Erythroblast (primary cell): Measurements from ENCODE around the gene PPM1E.

ENCODE experiments used
- DNase-seq, 2 experiments: peaks; one replicate each; lab custom pipeline; 2025; lab: John Stamatoyannopoulos, UW
- GATA1 ChIP-seq: IDR thresholded peaks from 2 replicates; pipeline ENCODE4 v1.6.1; 2011; ENCODE audit warnings: low read depth, mild to moderate bottlenecking, control low read depth, low read length, moderate library complexity
- POLR2A ChIP-seq: IDR thresholded peaks from 2 replicates; pipeline ENCODE4 v1.6.1; 2011; ENCODE audit warnings: mild to moderate bottlenecking, low read length

Gene PPM1E

GRCh38 chr17:58802188-58802587 is 46.5 kb downstream of the PPM1E start:
- DNase-seq = no peak
- TF ChIP-seq POLR2A = no peak
- TF ChIP-seq GATA1 = no peak

DNA sequence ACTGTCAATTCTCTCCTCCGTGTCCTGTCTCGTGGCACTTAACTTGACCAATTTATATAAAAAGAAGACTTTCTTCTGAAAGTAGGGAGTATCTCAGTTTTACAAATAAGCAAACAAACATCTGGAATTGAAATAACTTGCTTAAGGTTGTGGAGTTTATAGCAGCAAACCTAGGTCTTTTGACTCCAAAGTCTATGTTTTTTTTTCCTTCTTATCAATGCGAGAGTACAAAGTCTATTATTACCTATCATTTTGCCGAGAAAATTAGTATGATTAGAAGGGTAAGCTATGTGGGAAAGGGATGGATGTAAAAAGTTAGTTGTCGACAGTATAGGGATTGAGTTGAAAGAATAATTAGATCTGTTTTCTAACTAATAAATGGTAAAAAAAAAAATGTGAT is 50.4 kb downstream of the PPM1E start:
- DNase-seq = no peak
- TF ChIP-seq GATA1 = no peak
- no peak for TF ChIP-seq POLR2A

DNA sequence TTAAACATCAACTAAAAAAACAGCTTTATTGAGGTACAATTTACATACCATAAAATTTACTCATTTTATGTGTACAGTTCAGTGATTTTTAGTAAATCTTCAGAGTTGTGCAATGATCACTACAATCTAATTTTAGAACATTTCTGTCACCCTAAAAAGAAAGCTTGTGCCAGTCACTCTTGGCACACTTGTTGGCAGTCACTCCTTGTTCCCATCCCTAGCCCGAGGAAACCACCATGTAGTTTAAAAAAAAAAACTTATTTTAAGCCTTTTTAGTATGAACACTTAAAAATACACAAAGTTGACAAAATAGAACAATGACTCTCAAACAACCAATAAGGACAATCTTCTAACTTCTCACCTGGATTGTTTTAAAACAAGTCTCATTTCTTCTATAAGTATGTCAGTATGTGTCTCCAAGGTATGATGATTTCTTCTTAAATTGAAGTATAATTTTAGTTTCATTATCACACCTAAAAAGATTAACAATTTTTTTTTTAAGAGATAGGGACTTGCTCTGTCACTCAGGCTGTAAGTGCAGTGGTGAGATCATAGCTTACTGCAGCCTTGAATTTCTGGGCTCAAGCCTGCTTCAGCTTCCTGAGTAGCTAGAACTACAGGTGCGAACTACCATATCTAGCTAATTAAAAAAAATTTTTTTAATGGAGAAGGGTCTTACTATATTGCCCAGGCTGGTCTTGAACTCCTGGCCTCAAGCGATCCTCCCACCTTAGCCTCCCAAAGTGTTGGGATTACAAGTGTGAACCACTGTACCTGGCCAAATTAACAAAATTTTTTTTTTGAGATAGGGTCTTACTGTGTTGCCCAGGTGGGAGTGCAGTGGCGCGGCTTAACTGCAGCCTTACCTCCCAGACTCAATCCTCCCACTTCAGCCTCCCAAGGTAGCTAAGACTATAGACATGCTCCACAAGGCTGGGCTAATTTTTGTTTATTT is 53.2 kb downstream of the PPM1E start:
- TF ChIP-seq POLR2A = no peak
- no peak for TF ChIP-seq GATA1
- no peak for DNase-seq

GRCh38 chr17:58809564-58809936 is 53.9 kb downstream of the PPM1E start:
- TF ChIP-seq POLR2A (no peak), GATA1 (no peak)
- DNase-seq = no peak

- no peak for DNase-seq
- TF ChIP-seq POLR2A (no peak), GATA1 (no peak)
Observed at GRCh38 chr17:58811290-58811689, 55.6 kb downstream of the PPM1E start.

- TF ChIP-seq GATA1 (no peak), POLR2A (no peak)
- no peak for DNase-seq
Observed at GRCh38 chr17:58813712-58814111, 58.1 kb downstream of the PPM1E start.

- no peak for TF ChIP-seq POLR2A
- no peak for TF ChIP-seq GATA1
- DNase-seq = no peak
Observed at GRCh38 chr17:58818654-58819053, 63.0 kb downstream of the PPM1E start.

GRCh38 chr17:58822148-58823050 is 66.7 kb downstream of the PPM1E start:
- TF ChIP-seq GATA1 (no peak), POLR2A (no peak)
- DNase-seq = no peak

DNA sequence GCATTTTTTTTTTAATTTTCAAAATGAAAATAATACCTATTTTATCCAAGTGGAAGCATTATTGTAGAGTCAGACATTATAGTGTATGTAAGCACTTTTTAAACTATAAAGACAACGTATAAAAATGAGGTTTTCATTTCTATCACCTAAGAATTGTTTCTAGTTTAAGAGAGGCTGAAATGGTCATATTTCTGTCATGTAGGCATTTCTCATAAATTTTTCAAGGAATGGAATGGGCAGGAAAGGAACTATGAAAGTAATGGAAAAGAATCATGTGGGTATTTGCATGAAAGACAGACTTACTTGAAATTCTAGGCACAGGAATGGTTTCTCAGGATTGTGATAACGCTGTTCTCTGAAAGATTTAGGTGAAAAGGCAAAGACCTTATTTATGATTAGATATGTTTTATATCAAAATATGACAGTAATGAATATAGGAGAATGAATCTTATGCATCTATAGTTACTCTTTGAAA is 67.4 kb downstream of the PPM1E start:
- no peak for DNase-seq
- TF ChIP-seq GATA1 (no peak), POLR2A (no peak)

DNA sequence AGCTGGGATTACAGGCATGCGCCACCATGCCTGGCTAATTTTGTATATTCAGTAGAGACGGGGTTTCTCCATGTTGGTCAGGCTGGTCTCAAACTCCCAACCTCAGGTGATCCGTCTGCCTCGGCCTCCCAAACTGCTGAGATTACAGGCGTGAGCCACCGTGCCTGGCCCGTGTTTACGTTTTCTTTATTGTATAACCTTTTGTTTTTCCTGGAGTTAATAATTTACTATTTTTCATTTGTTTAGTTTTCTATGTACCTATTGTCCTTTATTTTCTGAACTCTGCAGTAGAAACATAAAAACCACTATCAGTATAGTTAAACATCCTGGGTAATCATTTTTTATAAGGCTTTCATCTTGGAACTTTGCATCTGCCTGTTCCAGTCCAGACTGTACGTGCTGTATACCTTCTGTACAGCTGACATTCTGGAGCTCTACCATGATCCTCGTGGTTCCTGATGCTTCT is 73.6 kb downstream of the PPM1E start:
- no peak for DNase-seq
- TF ChIP-seq GATA1 = no peak
- no peak for TF ChIP-seq POLR2A

DNA sequence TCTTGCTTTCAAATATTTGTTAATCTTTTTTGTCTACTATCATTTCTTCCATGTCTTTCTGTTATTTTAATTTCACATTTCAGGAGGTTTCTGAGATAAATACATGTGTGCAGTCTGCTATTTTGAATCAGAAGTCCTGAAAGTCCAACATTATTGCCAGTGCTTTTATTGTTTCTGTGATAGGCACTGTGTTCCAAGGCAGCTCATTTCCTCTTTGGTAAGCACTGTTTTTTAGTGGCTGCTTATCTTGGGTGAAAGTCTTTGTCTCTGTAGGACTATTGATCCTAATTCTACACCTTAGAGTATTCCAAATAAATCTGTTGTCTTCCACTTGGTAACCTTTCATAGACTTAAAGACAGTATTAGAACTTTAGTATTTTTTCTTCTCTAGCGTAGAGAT is 76.1 kb downstream of the PPM1E start:
- TF ChIP-seq GATA1 (no peak), POLR2A (no peak)
- DNase-seq = no peak

DNA sequence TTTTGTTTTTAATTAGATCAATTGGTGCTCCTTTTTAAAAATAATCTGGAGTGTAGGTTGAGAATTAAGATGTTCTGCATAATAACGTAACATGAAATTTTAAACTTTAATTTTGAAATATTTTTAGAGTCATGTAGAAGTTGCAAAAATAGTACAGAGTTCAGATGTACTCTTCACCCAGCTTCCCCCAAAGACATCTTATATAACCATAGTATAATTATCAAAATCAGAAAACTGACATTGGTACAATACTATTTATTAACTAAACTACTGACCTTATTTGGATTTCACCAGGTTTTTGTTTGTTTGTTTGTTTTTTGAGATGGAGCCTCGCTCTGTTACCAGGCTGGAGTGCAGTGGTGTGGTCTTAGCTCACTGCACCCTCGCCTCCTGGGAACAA is 76.9 kb downstream of the PPM1E start:
- no peak for TF ChIP-seq POLR2A
- DNase-seq = no peak

DNA sequence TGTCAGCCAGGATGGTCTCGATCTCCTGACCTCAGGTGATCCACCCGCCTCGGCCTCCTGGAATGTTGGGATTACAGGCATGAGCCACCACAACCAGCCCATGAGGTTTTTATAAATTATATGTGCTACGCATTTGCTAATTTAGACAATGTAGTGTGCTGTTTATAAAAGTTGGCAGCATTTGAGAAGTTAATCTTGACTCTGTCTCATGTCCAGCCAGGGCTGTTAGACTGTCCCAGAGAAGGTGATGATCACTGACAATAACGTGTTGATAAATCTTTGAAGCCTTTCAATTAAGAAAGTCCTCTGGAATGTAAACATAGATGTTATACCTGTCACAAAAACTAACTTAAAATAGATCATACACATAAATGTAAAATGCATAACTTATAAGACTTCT is 82.0 kb downstream of the PPM1E start:
- no peak for DNase-seq
- TF ChIP-seq GATA1 (no peak), POLR2A (no peak)
